NCI-H2227 treated with DMSO at 0.1 percent for 48 hours (cell line): ENCODE results near the gene NENF.
"Not testable (repeated sequence)": the region's sequence is repeated elsewhere in the genome, so short reads cannot be mapped to it uniquely, and the experiment has no call there.

Experiments
- DNase-seq: peaks from one replicate; lab custom pipeline; 2025; lab: John Stamatoyannopoulos, UW

The NENF gene

DNA sequence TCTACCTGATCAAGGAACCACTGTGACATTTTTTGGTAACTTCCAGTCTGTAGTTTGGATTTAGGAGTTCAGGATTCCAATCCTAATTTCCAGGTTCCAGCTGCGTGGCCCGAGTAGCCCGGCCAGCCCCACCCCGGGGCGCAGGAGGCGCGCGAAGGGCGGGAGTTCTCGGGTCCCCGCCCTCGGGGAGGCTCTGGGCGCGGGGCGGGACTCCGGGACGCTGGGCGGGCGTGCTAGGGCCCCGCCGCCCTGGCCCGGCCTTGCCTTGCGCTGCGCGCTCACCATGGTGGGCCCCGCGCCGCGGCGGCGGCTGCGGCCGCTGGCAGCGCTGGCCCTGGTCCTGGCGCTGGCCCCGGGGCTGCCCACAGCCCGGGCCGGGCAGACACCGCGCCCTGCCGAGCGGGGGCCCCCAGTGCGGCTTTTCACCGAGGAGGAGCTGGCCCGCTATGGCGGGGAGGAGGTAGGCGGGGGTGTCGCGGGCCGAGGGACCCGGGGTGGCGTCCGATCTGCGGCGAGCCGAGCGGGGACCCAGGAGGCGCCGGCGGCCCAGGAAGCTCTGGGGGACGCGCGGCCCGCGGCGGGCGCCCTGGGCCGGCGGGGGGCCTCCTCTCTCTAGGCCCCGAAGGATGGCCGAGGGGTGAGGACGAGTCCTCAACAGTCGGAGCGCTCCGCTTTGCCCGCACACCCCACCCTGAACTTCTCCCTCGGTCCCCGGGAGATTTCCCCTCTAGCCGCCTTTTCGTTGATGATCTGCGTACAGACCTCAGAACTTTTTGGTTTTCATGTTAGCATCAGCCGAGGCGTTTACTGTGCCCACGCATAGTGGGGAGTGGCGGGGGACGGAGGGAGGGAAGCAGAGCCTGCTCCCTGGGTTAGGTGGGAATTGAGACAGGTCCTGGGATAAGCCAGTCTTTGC, at the start of gene NENF:
Gene NENF, plus strand, starts transcription at position 260 of the 916 bp plus-strand sequence. Its CDS starts 24 bp downstream, at position 284.
- DNase-seq, result peak; percentile 60

DNA sequence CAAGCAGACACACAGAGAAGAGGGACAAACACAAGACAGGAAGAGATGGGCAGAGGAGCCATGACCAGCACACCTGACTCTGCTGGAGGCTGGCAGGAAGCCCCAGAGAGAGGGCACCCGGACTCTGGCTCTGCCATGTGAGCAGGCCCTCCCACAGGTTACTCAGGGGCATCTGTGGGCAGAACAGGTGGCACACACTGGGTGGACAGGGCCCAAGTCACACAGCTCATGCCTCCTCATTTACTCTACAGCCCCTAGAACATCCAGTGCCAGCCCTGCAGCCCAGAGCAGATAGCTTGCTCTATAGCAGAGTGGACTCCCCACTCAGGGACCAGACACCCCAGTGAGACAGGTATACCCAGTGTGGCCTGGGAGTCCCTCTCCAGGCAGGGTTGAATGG, 46.7 kb upstream of the NENF start:
- DNase-seq, result no peak

DNA sequence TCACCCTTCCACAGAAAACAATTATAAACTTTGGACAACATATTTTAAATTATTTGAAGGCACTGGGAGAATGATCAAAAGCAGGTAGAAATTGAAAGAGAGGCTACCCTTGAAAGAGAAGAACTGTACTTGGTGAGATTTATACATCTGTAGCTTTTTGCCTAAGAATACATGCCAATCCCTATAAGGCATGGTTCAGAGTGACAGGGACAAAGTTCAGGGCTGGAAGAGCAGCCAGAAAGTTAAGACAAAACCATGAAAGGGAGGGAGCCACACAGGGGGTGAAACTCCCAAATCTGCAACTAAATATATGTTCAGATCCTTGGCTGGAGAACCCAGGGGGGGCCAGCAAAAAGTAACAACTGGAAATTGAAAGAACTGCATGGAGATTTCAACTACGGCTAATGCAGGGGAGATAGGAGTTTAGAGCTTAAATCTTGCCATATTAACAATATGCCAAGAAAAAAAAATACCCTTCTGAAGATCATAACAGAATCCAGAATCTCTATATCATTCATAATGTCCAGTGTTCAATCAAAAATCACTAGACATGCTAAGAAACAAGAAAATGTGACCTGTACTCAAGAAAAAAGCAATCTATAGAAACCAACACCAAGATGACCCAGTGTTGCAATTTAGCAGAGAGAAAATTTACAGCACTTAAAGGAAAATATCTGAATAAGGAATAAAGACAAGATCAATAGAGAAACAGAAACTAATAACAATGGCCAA, 43.6 kb upstream of the NENF start:
- DNase-seq, result no peak

DNA sequence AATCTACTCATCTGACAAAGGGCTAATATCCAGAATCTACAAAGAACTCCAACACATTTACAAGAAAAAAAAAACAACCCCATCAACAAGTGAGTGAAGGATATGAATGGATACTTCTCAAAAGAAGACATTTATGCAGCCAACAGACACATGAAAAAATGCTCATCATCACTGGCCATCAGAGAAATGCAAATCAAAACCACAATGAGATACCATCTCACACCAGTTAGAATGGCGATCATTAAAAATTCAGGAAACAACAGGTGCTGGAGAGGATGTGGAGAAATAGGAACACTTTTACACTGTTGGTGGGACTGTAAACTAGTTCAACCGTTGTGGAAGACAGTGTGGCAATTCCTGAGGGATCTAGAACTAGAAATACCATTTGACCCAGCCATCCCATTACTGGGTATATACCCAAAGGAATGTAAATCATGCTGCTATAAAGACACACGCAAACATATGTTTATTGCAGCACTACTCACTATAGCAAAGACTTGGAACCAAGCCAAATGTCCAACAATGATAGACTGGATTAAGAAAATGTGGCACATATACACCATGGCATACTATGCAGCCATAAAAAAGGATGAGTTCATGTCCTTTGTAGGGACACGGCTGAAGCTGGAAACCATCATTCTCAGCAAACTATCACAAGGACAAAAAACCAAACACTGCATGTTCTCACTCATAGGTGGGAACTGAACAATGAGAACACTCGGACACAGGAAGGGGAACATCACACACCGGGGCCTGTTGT, 36.9 kb upstream of the NENF start:
- DNase-seq, result not testable (repeated sequence)

DNA sequence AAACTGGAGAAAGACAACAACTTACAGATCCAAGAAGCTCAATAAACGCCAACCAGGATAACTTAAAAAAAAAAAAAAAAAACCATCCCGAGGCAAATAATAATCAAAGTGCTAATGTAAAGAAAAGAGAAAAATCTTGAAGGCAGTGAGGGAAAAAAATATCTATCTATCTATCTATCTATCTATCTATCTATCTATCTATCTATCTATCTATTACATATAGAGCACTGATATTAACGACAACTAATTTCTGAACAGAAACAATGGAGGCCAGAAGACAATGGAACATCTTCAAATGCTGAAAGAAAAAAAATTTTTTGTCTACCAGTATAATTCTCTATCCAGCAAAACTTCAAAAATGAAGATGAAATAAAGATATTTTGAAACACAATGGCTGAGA, 36.1 kb upstream of the NENF start:
- DNase-seq, result no peak

DNA sequence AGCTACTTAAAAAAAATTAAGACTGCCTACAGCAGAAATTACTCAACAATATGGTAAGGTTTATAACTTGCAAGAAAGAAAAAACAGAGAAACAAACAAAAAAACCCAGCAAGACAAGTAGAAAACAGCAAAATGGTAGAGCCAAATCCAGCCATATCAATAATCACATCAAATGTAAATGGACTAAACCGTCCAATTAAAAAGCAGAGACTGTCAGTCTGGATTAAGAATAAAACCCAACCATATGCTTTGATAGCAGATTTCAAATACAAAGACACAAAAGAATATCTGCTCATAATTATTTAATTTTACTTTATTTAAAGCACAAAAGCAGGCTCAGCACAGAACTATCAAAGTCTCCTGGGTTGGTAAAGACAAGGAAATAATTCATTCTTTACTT, 35.5 kb upstream of the NENF start:
- no peak for DNase-seq

DNA sequence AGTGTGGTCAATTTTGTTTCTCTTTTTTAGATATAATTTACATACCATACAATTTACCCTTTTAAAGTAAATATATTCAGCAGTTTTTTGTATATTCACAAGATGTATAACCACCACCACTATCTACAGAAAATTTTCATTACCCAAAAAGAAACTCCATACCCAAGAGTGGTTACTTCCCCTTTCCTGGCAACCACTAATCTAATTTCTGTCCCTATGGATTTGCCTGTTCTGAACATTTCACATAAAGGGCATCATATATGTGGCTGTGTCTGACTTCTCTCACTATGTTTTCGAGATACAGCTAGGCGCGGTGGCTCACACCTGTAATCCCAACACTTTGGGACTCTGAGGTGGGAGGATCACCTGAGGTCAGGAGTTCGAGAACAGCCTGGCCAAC, 31.7 kb upstream of the NENF start:
- DNase-seq, result no peak

DNA sequence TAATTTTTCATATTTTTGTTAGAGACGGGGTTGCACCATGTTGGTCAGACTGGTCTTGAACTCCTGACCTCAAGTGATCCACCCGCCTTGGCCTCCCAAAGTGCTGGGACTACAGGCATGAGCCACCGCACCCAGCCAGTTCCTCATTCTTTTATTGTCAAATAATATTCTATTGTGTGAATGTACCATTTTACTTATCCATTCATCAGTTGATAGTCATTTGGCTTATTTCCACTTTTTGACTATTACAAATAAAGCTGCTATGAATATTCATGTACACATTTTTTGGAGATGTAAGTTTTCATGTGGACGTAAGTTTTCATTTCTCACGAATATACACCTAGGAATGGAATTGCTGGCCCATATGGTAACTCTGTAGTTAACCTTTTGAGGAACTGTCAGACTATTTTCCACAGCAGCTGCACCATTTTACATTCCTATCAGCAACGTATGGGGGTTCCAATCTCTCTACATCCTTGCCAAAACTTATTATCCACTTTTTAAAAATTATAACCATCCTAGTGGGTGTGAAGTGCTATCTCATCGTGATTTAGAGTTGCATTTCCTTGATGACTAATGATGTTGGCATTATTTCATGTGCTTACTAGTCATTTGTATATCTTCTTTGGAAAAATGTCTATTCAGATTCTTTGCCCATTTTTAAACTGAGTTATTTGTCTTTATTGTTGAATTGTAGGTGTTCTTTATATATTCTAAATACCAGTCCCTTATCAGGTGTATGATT, 30.7 kb upstream of the NENF start:
- no peak for DNase-seq

DNA sequence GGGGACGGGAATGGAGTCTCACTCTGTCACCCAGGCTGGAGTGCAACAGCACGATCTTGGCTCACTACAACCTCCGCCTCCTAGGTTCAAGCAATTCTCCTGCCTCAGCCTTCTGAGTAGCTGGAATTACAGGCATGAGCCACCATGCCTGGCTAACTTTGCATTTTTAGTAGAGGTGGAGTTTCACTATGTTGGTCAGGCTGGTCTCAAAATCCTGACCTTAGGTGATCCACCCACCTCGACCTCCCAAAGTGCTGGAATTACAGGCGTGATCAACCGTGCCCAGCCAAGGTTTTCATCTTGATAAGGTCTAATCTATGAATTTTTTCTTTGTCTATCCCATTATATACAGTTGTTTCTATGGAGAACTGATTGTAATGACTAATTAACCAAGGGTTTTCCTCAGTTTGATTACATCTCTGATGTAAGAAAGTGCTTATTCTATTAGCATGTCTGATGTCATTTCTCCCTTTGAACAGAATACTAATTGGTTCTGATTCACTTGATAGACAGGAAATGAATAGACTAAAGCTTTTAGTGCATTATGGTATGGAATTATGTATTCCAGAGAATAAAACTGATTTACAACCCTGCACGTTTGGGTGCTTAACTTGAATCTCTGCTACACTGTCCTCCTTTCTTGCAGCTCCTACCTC, 29.9 kb upstream of the NENF start:
- DNase-seq, result no peak

DNA sequence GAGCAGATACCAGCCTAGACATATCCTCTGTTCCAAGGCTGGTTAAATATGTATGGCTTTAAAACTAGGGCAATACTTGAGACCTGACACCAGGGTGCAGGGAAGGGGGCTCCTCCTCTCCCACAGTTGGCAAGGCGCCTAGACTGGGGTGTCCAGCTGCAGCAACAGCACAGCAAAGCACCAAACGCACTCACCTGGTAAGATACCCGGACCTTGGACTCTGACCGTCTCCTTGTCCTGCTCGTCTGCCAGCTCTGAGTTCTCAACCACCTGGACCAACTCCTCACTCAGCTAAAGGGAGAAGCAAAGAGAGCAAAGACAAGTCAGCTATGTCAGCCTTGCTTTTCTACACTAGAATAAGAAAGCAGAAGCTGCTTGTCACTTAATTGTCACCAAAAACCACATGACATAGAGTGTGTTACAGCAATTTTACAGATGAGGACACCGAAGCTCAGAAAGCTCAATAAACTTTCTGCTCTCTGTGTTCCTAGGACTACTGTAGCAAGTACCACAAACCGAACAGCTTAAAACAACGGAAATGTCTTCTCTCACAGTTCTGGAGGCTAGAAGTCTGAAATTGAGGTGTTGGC, 22.4 kb upstream of the NENF start:
- no peak for DNase-seq

DNA sequence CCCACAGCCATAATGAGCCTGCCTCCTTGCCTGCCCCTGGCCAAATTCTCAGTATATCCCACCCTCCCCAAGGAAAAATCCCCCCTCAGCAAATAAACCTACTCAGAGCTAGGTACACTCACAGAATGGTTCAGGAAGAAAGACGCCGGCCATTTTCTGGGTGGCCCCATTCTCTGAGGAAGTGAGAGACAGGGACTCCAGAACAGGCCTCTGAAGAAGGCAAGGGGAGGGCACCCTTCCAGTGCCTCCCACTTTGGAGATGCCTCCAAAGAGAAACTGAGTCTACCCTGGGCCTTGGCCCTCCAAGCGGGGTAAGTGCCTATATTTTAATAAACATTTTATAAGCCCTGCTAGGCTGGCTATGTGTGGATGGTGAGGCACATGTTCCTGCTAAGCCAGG, 20.3 kb upstream of the NENF start:
- DNase-seq, result no peak

DNA sequence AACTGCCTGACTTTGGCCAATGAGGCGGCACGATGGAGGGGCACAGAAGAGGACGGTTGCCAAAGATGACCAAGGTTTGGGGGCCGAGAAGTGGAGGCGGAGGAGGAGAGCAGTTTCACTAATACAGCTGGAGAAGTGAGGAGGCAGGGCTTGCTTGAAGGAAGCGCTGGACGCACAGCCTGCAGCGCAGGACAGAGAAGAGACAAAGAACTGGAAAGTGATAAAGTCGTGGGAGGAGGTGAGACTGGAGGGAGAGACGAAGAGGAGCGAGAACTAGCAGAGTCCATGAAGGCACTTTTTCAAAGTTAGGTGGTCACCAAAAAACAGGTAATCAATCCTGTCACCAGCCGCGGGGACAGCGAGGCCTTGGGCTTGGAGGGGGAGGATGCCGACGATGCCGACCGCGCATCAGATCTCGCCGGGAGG, 18.8 kb upstream of the NENF start:
- peak; percentile 20 for DNase-seq

DNA sequence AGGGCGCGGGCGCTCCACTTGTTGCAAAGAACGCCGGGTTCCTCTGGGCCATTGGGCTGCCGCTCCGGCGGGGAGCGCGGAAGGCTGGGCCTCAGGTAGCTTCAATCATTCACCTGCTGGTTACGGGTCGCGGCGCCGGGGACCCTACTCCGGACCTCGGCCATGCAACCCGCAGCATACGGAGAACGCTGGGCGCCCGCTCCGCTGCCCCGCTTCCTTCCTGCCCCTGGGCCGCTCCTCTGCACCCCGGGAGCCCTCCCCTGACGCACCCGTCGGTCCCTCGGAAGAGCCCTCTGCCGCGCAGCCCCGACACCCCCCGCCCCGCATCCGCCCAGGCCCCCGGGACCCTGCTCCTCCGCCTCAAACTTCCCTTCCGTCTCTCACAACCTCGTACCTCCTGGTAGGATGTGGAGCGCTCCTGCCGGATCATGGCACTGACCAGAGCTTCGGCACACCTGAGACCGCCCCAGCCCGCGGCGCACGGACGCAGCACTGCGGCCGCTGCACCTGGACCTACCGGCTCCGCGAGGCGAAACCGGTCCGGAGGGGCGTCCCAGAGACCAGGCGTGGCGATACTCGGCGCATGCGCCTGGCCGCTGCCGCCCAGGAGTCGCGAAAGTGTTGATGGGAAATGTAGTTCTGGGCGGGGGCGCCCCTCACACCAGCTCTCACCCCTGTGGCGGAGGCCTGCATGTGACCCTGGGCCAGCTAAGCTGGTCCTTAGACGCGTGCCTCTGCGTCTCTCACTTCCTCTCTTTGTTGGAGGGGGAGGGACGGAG, 18.2 kb upstream of the NENF start, which contains the start of gene PACC1:
Gene PACC1, minus strand, starts transcription at position 559 of the 779 bp plus-strand sequence. Its CDS starts 129 bp downstream, at position 430.
- DNase-seq, result peak; percentile 93

DNA sequence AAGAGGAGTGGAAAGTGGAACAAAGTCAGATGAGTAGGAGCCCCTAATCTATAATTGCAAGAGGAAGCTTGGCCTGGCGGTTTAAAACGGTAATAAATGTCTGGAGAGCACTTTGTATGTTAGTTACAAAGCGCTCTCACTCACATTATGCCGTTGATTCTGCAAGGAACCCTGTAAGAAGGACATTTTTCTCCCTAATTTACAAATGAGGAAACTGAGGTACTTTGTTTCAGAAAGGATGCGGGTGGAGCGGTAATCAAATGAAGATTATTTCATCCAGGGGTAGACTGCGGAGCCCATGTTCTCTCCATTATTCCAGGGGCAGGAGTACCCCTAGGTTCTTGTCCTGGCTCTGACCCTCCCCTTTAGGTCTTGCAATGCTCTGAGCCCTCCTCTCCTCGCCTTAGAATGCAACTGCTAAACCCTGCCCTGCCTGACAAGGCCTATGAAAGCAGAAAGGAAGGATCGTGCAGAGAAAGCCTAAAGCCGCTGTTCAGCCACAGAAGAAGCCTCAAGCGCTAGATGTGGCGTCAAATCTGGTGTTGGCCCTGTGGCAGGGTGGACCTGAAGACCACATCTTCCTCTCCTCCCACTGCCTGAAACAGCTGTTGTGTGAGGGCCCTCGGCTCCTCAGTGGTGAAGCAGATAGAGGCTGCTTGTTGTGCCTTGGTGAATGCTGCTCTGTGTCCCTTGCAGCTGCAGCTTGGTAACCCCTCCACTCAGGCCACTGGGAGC, 17.4 kb upstream of the NENF start:
- no peak for DNase-seq

DNA sequence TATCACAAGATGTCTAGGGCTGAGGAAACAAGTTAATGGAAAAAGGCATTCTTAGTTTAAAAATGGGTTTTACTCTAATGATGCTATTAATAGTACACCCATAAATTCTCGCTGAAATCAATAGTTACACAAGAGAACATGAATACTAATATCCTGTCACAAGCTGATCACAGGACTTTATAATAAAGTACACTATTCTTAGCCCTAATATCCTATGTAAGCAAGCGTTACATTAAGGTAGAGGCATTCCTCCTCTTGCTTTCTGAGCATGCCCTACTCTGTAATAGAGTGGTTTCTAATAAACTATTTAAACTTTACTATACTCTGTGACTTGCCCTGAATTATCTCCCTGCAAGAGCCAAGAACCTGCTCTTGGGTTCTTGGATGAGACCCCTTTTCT, 11.6 kb upstream of the NENF start:
- no peak for DNase-seq

DNA sequence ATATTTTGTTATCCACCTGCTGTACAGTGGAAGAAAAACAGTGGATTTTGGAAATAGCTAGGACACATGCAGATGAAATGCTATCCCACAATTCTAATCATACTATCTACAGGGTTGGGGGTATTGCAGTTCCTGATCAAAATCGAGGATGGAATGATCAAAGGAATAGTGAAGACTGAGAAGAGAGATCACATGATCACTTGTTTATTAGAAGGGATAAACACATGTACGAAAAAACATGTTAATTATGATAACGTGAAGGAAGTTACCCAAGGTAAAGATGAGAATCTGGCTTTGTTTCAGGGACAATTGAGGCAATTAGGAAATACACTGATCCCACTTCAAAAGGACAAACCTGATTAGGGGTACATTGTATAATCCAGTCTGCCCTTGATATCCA, 8.8 kb upstream of the NENF start:
- no peak for DNase-seq

DNA sequence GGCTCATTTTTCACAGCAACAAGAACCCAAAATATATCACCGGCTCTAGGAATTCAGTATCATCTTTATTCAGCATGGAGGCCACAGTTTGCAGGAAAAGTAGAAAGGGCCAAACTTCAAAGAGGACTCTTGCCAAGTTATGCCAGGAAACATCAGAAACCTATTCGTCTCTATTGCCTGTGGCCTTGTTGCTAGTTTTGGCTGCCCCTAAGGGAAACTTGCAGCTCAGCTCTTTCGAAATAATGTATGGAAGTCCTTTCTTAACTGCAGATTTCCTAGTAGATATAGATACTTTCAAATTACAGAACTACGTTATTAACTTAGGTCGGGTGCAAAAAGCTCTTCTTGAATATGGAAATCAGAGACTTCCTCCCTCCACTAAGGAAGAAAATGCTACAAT, 4.2 kb upstream of the NENF start:
- DNase-seq, result no peak

DNA sequence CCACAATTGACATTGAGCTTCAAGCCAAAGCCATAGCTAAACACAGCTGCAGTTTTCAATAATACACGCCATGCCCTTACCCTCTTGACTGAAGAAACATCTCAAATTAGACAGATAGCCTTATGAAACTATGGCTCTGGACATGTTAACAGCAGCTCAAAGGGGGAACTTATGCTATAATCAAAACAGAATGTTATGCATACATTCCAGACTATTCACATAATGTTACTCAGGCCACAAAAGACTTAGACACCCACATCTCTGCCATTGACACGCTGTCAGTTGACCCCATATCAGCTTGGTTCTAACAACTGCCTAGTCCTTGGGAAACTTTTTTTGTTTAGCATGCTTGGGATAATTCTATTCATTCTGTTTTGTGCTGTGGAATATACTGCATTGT, 2.3 kb upstream of the NENF start:
- no peak for DNase-seq

DNA sequence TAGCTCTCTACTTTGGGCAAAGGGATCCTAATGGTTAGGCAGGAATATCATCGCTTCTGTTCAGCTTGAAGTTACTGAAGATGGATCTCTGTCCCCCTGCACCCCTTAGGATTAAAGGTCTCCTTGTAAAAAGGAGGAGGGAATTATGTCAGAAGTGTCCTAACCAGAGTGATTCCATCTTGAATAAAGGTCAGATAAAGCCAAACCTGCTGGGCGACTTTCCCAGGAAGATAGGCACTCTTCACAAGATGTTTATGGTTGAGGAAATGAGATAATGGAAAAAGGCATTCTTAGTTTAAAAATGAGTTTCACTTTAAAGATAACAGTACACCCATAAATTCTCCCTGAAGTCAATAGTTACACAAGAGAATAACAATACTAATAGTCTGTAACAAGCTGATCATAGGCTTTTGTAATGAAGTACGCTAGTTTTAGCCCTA, 1.7 kb upstream of the NENF start:
- no peak for DNase-seq
